GM19193 (cell line): Measurements from ENCODE around the gene TRIM71.

Source experiments
- POLR2A ChIP-seq: IDR thresholded peaks from 4 replicates; pipeline ENCODE4 v1.6.1; 2011; ENCODE audit not compliant: insufficient read depth, insufficient read length; ENCODE audit errors: extremely low read depth

The TRIM71 gene

DNA sequence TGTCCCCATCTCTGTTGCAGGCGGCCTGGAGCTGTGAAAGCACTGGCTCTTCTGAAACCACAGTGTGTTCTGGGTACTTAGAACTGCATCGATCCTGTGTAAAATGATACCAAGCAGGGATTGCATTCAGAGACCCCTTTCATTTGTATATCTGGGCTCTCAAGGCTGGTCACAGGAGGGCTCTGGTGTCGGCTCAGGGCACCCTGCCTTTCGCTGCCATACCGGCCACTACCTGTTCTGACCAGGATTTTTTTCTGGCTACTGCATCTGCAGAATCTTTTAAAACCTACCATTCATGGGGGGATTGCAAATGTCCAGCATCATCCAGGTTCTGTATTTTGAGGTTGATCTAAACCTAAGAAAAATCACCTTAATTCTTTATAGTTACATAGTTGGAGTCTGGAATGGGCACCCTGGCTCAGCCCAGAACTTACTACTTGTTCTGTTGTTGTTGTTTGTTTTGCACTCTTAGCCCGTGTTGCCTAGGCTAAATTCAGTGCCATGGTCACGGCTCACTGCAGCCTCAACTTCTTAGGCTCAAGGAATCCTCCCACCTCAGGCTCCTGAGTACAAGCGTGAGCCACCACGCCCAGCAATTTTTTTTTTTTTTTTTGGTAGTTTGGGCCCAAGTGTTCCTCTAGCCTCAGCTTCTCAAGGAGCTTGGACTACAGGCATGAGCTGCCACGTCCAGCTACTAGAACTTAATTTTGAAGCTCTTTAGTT, 52.7 kb downstream of the TRIM71 start:
- no peak for TF ChIP-seq POLR2A

DNA sequence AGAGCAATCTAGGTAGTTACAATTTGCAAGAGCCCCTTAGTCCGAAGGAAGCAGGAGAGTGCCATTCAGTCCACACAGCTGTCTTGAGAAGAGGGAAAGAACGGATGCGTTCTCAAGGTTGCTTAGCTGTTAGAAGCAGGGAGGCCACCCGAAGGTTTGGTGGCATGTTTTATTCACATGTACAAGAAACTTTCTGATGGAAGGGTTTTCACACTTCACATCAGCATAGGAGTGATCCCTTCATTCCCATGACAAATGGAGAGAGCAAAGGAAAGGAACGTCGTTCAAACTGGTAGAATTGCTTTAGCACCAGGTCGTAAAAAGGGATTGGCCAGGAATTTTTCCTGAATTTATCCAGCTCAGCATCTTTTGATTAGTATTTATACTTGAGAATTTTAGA, 53.5 kb downstream of the TRIM71 start:
- TF ChIP-seq POLR2A, result no peak

DNA sequence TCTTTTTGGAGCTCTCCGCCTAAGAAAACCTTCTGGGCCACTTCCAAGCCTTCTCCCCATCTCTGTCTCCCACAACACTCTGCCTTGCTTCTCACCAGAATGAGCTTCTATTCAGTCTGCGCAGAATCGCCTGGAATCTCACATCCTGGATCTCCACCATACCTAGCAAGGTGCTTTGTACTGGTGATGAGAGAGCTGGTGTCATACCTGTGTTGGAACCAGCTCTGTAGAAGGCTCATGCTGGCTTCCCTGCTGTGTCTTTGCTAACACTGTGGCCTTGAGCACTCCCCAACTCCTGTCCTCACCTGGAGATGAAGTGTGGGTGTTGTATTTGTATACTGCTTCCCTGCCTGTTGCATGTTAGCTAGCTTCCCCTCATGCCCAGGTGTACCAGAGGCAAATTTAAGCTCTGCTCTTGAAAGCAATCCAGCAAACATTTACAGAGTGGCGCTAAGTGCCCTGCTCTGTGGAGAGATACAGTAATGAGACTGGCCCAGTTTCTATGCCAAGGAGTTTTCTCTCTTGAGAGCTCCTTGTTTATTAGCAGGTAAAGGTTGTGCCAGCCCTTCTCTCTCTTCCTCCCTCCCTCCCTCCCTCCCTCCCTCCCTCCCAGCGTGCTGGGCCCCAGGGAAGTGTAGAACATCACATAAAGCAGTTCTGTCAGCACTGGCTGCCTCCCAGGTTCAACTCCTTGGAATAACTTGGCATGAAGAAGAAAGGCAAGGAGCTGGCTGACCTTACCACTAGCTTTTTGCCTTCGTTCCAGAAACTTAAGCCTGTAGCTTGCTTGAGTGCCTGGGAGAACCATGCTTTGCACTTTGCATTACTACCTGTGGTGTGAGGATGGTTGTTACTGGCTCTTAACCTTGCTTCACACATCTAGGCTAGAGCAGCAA, 54.9 kb downstream of the TRIM71 start:
- no peak for TF ChIP-seq POLR2A

GRCh38 chr3:32873531-32874130, 55.8 kb downstream of the TRIM71 start:
- TF ChIP-seq POLR2A, result no peak

DNA sequence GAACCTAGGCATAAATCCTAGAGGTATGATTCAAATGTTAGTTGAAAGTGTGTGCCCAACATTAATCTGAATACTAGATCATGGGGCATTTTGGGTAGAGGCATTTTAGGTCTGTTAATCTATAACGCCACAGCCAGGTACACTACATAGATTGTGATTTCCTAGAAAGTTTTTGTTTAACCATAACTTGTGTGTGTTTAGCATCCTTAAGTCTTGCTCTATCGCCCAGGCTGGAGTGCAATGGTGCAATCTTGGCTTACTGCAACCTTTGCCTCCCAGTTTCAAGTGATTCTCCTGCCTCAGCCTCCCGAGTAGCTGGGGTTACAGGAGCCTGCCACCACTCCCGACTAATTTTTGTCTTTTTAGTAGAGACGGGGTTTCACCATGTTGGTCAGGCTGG, 59.1 kb downstream of the TRIM71 start:
- no peak for TF ChIP-seq POLR2A

DNA sequence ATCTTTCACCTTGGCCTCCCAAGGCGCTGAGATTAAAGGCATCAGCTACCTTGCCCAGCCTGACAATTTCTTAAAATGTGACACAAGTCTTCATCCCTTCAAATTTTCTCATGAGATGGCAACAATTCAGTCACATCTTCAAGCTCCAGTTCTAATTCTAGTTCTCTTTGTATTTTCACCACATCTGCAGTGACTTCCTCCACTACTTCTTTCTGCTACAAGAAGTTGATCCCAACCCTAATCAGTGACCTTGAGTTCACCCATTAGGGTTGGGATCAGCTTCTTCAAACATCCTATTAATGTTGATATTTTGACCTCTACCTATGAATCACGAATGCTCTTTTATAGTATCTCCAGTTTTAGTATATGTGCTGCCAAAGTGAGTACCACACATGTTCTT, 59.8 kb downstream of the TRIM71 start:
- no peak for TF ChIP-seq POLR2A

DNA sequence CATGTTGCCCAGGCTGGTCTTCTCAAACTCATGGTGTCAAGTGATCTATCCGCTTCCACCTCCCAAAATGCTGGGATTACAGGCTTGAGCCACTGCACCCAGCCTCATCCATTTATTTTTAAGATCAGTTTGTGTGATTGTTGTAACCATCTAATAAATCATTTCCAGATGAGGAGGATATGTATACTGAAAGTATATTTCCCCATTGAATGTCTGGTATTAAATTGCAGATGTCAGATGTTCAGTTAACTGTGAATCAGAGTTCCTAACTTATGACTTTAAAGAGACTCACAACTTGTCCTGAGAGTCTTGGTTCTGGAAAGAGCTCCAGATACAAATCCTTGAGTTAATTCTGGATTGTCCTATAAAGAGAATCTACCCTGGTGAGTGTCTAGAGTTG, 62.4 kb downstream of the TRIM71 start:
- no peak for TF ChIP-seq POLR2A

DNA sequence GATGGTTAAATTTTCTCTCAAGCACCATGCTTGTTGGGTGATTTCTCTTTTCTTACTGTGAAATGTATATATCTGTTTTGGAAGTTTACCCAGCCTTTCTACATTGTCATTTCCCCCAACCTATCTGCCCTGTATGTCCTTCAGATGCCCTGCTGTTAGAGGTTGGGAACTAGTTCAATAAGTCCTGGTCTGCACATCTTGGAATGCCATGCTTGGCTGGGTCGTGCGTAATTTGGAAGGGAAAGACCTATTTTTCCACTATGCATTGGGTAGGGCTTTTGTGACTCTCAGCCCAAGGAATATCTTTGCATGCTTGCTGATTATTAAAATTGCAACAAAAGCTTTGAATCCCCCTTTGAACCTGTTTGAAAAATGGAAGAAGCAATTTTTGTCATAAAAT, 63.8 kb downstream of the TRIM71 start:
- TF ChIP-seq POLR2A, result no peak

DNA sequence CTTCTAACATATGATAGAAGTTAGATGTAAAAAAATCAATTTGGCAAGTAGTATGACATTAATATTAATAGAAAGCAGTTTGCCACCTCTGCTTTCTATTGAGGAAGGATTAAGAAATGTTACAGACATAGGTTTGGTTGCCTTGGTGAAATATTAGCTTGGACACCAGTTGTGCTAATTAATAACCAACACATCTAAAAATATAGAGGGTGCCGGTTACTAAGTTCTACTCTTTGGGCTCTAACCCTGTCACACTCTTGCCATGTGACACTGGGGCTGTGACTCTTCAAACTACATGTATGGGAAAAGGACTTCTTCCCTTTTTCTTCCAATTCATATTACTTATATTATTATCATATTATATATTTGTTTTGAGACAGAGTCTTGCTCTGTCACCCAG, 64.4 kb downstream of the TRIM71 start:
- TF ChIP-seq POLR2A, result no peak

DNA sequence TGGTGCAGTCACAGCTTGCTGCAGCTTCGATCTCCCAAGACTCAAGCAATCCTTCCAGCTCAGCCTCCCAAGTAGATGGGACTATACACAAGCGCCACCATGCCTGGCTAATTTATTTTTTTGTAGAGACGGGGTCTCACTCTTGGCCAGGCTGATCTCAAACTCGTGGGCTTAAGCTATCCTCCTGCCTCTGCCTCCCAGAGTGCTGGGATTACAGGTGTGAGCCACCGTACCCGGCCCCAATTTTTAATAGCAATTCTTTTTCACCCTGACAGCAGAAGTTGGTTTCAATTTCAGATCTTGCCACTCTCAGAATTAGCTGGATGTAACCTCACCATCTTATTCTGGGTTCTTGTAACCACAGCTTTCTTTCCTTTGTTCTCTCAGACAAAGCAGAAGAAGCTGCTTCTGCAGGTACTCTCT, 64.8 kb downstream of the TRIM71 start:
- TF ChIP-seq POLR2A, result no peak

DNA sequence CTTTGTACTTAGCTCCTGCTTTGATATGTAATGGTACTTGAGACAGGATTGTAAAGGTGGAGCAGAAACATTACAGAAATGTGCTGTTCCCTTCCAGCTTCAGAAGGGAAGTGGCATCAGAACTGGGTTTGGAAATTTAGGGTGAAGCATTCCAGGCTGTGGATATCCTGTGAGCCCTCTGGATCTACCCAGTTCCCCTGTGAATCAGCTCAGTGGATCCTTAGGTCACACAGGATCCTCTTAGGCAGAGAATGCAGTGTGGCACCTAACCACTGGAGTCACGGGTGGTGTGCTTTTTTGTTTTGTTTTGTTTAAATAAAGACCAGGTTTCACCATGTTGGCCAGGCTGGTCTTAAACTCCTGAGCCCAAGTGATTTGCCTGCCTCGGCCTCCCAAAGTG, 66.0 kb downstream of the TRIM71 start:
- TF ChIP-seq POLR2A, result no peak

DNA sequence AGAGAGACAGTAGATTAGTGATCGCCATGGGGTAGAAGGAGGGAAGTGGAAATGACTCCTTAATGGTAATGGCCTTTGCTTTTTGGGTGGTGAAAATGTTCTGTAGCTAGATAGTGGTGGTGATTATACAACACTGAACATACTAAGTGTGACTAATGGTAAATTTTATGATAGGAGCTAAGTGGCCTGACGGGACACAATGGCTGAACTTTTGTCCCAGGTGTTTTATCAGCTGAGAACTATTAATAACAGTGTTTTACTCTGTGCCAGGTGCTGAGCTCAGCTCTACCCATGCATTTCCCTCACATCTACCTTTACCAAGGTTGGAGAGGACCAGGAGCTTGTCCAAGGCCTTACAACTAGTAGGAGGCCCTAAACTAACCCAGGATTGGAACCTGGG, 66.8 kb downstream of the TRIM71 start:
- no peak for TF ChIP-seq POLR2A

GRCh38 chr3:32885283-32885901, 67.6 kb downstream of the TRIM71 start:
- TF ChIP-seq POLR2A, result no peak

- no peak for TF ChIP-seq POLR2A
Measured at GRCh38 chr3:32886296-32886695, 68.5 kb downstream of the TRIM71 start.

DNA sequence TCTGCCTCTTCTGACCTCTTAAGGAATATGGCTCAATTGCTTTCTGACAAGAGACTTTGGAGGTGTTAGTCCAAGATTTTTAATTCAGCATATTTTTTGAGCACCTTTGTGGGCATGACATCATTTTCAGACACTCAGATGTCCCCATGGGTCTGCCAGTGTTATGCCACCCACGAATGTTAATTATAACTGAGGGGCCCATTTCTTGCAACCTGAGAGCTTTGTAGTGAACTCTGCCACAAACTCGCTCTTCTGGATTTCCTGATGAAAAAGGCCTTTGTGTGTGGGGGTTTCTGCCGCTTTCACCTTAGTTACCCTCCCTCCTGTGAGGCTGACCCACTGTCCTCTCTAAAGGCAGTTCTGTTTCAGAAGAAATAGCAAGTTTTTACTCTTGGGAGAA, 69.1 kb downstream of the TRIM71 start:
- TF ChIP-seq POLR2A, result no peak
